ENCODE measurements around the gene BFSP1. TPM values are rescaled to one million over a fixed set of nuclear protein-coding genes. Genes with fewer than 3 reads are reported as not detected.

The BFSP1 gene
- total and polyA plus RNA-seq, 7 donors: 0.51 to 3.6 (median 1.2) TPM; not detected in 1

GRCh38 chr20:17562804-17563305 lies 31.7 kb upstream of the BFSP1 start:
- WGBS, 2 donors: 85 to 94% methylated on average over 2 of the region's 2 CpGs
- no peaks in the 10 kb centered on the region for H3K36me3 ChIP-seq
- H3K9me3 ChIP-seq: no peaks in the 10 kb centered on the region
- no peak for DNase-seq
- TF ChIP-seq POLR2A (IDR thresholded peaks at IDR 0.05): no peak
- peak in 1 of 4 donors; percentile 29 for TF ChIP-seq POLR2AphosphoS5 (IDR thresholded peaks at IDR 0.05)
- TF ChIP-seq EP300 (IDR thresholded peaks at IDR 0.05): no peak
- no peaks in the 10 kb centered on the region for H3K27me3 ChIP-seq
- intact Hi-C loops (cut with DNase I): no loop called here
- H3K4me3 ChIP-seq: no peak overlapping the region
- peak overlapping the region; percentile 99 to 100 (median 100) for H3K27ac ChIP-seq
- peaks cover 0 to 80% (median 62%) of the 10 kb centered on the region in 4 donors for H3K4me1 ChIP-seq

- Histone ChIP-seq H3K36me3 (no peaks in the 10 kb centered on the region), H3K9me3 (no peaks in the 10 kb centered on the region), H3K27me3 (no peaks in the 10 kb centered on the region), H3K4me3 (no peak overlapping the region), H3K27ac (peak overlapping the region; percentile 99 to 100 (median 100)), H3K4me1 (peaks cover 0 to 81% (median 66%) of the 10 kb centered on the region in 4 donors)
- WGBS, 2 donors: 87 to 89% methylated on average over 5 of the region's 5 CpGs
- no peak for TF ChIP-seq CTCF (IDR thresholded peaks at IDR 0.05)
- TF ChIP-seq POLR2AphosphoS5 (IDR thresholded peaks at IDR 0.05): no peak
- TF ChIP-seq EP300 (IDR thresholded peaks at IDR 0.05): no peak
- TF ChIP-seq POLR2A (IDR thresholded peaks at IDR 0.05): no peak
- DNase-seq: no peak
- intact Hi-C loops (cut with DNase I): no loop called here
These were observed 29.3 kb upstream of the BFSP1 start for GRCh38 chr20:17560344-17561074.

GRCh38 chr20:17559338-17559737 lies 28.2 kb upstream of the BFSP1 start:
- WGBS, 2 donors: 95 to 96% methylated on average over 6 of the region's 6 CpGs

GRCh38 chr20:17558941-17559304 lies 27.7 kb upstream of the BFSP1 start:
- TF ChIP-seq POLR2AphosphoS5 (IDR thresholded peaks at IDR 0.05): peak in 1 of 4 donors; percentile 4
- no peak for TF ChIP-seq CTCF (IDR thresholded peaks at IDR 0.05)
- H3K27ac ChIP-seq: peak overlapping the region; percentile 99 to 100 (median 100)
- WGBS, 2 donors: 82 to 84% methylated on average over 1 of the region's 1 CpG
- H3K4me1 ChIP-seq: peaks cover 0 to 69% (median 60%) of the 10 kb centered on the region in 4 donors
- no peaks in the 10 kb centered on the region for H3K36me3 ChIP-seq
- intact Hi-C loops (cut with DNase I): no loop called here
- DNase-seq: no peak
- no peaks in the 10 kb centered on the region for H3K9me3 ChIP-seq
- H3K4me3 ChIP-seq: no peak overlapping the region
- H3K27me3 ChIP-seq: no peaks in the 10 kb centered on the region

More at GRCh38 chr20:17559338-17559737, 28.2 kb upstream of the BFSP1 start:
- intact Hi-C loops (cut with DNase I): no loop called here
- Histone ChIP-seq H3K27me3 (no peaks in the 10 kb centered on the region), H3K36me3 (no peaks in the 10 kb centered on the region), H3K9me3 (no peaks in the 10 kb centered on the region), H3K27ac (peak overlapping the region; percentile 99 to 100 (median 100)), H3K4me1 (peaks cover 0 to 69% (median 60%) of the 10 kb centered on the region in 4 donors), H3K4me3 (no peak overlapping the region)
- DNase-seq: no peak
- TF ChIP-seq POLR2A (IDR thresholded peaks at IDR 0.05) (no peak), CTCF (IDR thresholded peaks at IDR 0.05) (no peak), POLR2AphosphoS5 (IDR thresholded peaks at IDR 0.05) (no peak), EP300 (IDR thresholded peaks at IDR 0.05) (no peak)

GRCh38 chr20:17558154-17558940 lies 27.2 kb upstream of the BFSP1 start:
- no peak overlapping the region for H3K4me3 ChIP-seq
- H3K4me1 ChIP-seq: peaks cover 0 to 69% (median 59%) of the 10 kb centered on the region in 4 donors
- no peaks in the 10 kb centered on the region for H3K9me3 ChIP-seq
- WGBS, 2 donors: 34 to 59% methylated on average over 7 of the region's 7 CpGs
- intact Hi-C loops (cut with DNase I): no loop called here
- H3K36me3 ChIP-seq: no peaks in the 10 kb centered on the region
- DNase-seq: peak; percentile 83
- H3K27ac ChIP-seq: peak overlapping the region; percentile 99 to 100 (median 100)
- TF ChIP-seq POLR2A (IDR thresholded peaks at IDR 0.05) (no peak), EP300 (IDR thresholded peaks at IDR 0.05) (peak; percentile 60 to 94 (median 75)), POLR2AphosphoS5 (IDR thresholded peaks at IDR 0.05) (peak; percentile 74 to 87 (median 78)), CTCF (IDR thresholded peaks at IDR 0.05) (no peak)
- H3K27me3 ChIP-seq: no peaks in the 10 kb centered on the region

All from sigmoid colon (tissue), 7 donors.